Activated CD8-positive, alpha-beta T cell treated with anti-CD3 and anti-CD28 coated beads for 36 hours (primary cell): Measurements from ENCODE around the gene MALAT1. TPM values are rescaled to one million over a fixed set of nuclear protein-coding genes. Genes with fewer than 3 reads are reported as not detected.

Experiments
- ATAC-seq: fragments of 200-7000 bp; cut with Tn5 transposase; one replicate; pipeline ENCODE4 v1.10.0; 2021; ENCODE audit warnings: mild to moderate bottlenecking, moderate library complexity
- CTCF ChIA-PET: fragments of 350-600 bp; sonication (Branson Sonifier 250); formaldehyde crosslinking; loops from one replicate; lab custom pipeline; 2021; ENCODE audit warnings: antibody characterized with exemption; lab: Charles Lee
- POLR2A ChIA-PET: fragments of 350-600 bp; sonication (Branson Sonifier 250); formaldehyde crosslinking; loops from one replicate; lab custom pipeline; 2021; ENCODE audit warnings: antibody characterized with exemption; lab: Charles Lee
- DNase-seq: peaks from one replicate; pipeline ENCODE4 v3.0.0-alpha.2; 2020
- H3K27ac Mint-ChIP-seq: one replicate; pipeline ENCODE4 v1.8.0; 2021; ENCODE audit warnings: mild to moderate bottlenecking, mixed read lengths
- H3K27me3 Mint-ChIP-seq: one replicate; pipeline ENCODE4 v1.8.0; 2021; ENCODE audit warnings: mixed read lengths
- H3K36me3 Mint-ChIP-seq: one replicate; pipeline ENCODE4 v1.8.0; 2021; ENCODE audit warnings: low read depth, mixed read lengths
- H3K4me1 Mint-ChIP-seq: one replicate; pipeline ENCODE4 v1.8.0; 2021; ENCODE audit warnings: low read depth, mixed read lengths
- H3K4me3 Mint-ChIP-seq: one replicate; pipeline ENCODE4 v1.8.0; 2021; ENCODE audit warnings: mild to moderate bottlenecking, moderate library complexity, mixed read lengths
- H3K9me3 Mint-ChIP-seq: one replicate; pipeline ENCODE4 v1.8.0; 2021; ENCODE audit warnings: mixed read lengths
- intact Hi-C: fragments of 100-400 bp; cut with micrococcal nuclease; formaldehyde crosslinking; loops from one replicate; pipeline ENCODE4 v1.10.0; 2022
- total RNA-seq, 2 experiments: library from RNA; stranded (reverse); gene quantifications; one replicate each; pipeline ENCODE4 v1.2.3, GENCODE V29; 2021
- TF ChIP-seq, protein P1 (sequence below): fragments of 200-600 bp; IDR thresholded peaks from one replicate; pipeline ENCODE4 v1.8.0; 2022; ENCODE audit warnings: antibody characterized with exemption, mild to moderate bottlenecking

Gene MALAT1
- total RNA-seq, 2 experiments from 2014 or later = 3,856 to 3,869 TPM

DNA sequence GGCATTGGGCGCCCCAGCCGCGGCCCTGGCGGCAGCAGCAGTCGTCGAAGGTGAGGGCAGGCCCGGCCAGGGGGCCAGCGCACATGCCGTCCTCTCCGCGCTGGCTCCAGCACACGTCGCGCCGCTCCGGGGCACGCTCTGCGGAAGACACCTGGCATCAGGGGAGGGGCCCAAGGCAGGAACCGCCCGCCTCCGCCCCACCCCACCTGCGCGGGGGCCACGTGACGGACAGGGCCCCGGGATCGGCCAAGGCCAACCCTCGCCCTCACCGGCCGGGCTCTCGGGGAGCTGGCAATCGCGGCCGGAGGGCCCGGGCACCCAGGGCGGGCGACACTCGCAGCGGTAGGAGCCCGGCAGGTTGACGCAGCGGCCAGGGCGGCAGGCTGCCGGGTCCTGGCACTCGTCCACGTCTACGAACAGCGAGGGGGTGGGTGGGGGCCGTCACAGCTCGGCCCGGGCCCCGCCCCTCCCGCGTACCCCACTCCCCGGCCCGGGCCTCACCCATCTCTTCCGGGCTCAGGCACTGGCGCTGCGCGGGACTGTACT lies 41.0 kb downstream of the MALAT1 start:
- Mint-ChIP-seq H3K27me3 (no peaks in the 10 kb centered on the region), H3K4me3 (peak overlapping the region; percentile 76), H3K27ac (peak overlapping the region; percentile 86), H3K4me1 (peaks cover 17% of the 10 kb centered on the region), H3K36me3 (peaks cover 4% of the 10 kb centered on the region), H3K9me3 (no peaks in the 10 kb centered on the region)
- POLR2A ChIA-PET = interaction anchor here (0.6 to 4.4 kb wide), 20 partner anchors 9 to 155 kb away, joined by 3 to 26 read pairs (median 6); partner anchors contain the start of genes EHBP1L1, FAM89B, KCNK7 and MALAT1
- ATAC-seq (peak; percentile 70), DNase-seq (no peak)
- TF ChIP-seq, protein P1, sequence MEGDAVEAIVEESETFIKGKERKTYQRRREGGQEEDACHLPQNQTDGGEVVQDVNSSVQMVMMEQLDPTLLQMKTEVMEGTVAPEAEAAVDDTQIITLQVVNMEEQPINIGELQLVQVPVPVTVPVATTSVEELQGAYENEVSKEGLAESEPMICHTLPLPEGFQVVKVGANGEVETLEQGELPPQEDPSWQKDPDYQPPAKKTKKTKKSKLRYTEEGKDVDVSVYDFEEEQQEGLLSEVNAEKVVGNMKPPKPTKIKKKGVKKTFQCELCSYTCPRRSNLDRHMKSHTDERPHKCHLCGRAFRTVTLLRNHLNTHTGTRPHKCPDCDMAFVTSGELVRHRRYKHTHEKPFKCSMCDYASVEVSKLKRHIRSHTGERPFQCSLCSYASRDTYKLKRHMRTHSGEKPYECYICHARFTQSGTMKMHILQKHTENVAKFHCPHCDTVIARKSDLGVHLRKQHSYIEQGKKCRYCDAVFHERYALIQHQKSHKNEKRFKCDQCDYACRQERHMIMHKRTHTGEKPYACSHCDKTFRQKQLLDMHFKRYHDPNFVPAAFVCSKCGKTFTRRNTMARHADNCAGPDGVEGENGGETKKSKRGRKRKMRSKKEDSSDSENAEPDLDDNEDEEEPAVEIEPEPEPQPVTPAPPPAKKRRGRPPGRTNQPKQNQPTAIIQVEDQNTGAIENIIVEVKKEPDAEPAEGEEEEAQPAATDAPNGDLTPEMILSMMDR = peak; percentile 54
- CTCF ChIA-PET = interaction anchor here (0.6 to 3.4 kb wide), 29 partner anchors 9 to 206 kb away, joined by 3 to 59 read pairs (median 6); partner anchors contain the start of genes DPF2, EHBP1L1, FAM89B and KAT5
- intact Hi-C loops = loop anchor here (5.0 kb wide), 1 partner anchor 37 kb away; the partner anchor contains the start of gene EHBP1L1

DNA sequence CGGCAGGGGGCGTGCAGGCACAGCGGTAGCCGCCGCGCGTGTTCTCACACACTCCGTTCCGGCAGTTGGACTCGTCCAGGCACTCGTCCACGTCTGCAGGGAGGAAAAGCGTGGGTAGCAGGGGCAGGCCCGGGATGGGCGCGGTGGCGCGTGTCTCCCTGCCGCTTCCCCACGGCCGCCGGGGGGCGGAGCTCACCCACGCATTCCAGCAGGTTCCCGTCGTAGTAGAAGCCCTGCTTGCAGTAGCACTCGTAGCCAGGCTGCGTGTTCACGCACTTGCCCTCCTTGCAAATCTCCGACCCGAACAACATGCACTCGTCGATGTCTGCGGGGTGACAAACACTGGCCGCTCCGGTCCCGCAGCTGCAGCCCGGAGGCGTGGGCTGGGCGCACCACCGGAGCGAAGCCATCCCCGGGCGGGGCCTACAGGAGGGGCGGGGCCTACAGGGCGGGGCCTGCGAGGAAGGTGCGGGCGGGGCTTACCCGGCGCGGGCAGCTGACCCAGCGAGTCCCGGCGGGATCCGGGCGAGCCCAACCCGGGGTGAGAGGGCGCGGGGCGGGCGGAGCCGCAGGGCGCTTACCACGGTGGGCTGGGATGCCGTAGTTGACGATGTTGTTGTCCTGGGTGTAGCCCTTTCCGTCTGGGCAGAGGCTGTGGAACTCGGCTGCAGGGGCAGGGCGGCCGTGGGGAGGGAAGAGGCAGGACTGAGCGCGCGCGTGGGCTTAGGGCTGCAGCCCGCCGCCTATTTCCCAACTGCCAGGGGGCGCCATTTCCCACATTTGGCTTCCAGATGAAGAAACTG lies 41.6 kb downstream of the MALAT1 start:
- Mint-ChIP-seq H3K4me1 (peaks cover 22% of the 10 kb centered on the region), H3K27ac (peak overlapping the region; percentile 86), H3K4me3 (peak overlapping the region; percentile 76), H3K27me3 (no peaks in the 10 kb centered on the region), H3K36me3 (peaks cover 4% of the 10 kb centered on the region), H3K9me3 (no peaks in the 10 kb centered on the region)
- intact Hi-C loops = loop anchor here (5.0 kb wide), 1 partner anchor 37 kb away; the partner anchor contains the start of gene EHBP1L1
- TF ChIP-seq, protein P1 = peak; percentile 75
- ATAC-seq (peak; percentile 93), DNase-seq (peak; percentile 92)
- ChIA-PET CTCF (interaction anchor here (0.6 to 3.4 kb wide), 35 partner anchors 9 to 207 kb away, joined by 3 to 59 read pairs (median 4); partner anchors contain the start of genes DPF2, EHBP1L1, FAM89B and KAT5), POLR2A (interaction anchor here (0.6 to 4.4 kb wide), 23 partner anchors 10 to 155 kb away, joined by 3 to 26 read pairs (median 4); partner anchors contain the start of genes EHBP1L1, FAM89B, MALAT1 and NEAT1)

DNA sequence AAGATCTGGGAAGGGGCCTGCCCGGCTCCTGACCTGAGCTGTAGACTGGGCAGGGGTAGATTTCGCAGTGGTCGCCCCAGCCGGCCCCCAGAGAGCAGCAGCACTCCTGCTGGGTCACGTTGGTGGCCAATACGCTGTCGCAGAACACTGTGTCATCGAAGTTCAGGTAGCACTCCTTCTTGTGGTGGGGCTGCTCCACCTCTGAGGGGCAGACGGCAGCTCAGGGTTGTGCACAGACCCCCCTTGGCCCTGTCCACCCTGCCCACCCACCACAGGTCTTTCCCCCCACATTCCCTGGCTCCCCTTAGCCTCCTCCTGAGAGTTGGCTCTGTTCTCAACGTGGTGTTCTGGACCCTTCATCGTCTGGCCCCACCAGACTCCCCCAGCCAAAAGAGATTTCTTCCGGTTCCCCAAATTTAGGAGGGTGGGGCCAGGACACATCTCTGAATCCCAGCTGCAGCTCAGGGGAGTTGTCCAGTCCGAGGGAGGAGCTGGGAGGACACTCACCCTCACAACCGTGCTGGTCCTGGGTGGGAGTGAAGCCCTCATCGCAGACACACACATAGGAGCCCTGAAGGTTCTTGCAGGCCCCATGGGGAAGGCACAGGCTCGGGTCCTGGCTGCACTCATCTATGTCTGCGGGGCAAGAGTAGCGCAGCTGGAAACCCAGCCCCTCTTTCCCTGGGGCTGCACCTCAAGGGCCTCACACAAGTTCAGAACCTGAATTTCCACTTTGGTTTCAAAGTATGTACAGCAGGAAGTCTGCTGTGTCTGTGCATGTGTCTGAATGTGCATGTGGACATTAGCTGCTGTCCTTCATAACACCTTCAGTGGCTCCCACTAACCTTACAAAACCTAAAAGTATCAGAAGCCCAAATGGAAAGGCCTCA lies 42.5 kb downstream of the MALAT1 start:
- CTCF ChIA-PET = interaction anchor here (0.7 to 3.4 kb wide), 26 partner anchors 8 to 208 kb away, joined by 3 to 59 read pairs (median 6); partner anchors contain the start of genes DPF2, EHBP1L1, FAM89B and MAP3K11
- no peaks in the 10 kb centered on the region for H3K9me3 Mint-ChIP-seq
- intact Hi-C loops = loop anchor here (5.0 kb wide), 1 partner anchor 36 kb away; the partner anchor contains the start of gene EHBP1L1

More for the DNA sequence above, 42.5 kb downstream of the MALAT1 start:
- no peaks in the 10 kb centered on the region for H3K27me3 Mint-ChIP-seq
- H3K36me3 Mint-ChIP-seq = peaks cover 4% of the 10 kb centered on the region
- H3K27ac Mint-ChIP-seq = peak overlapping the region; percentile 86
- H3K4me3 Mint-ChIP-seq = peak overlapping the region; percentile 76
- POLR2A ChIA-PET = interaction anchor here (0.7 to 4.4 kb wide), 21 partner anchors 10 to 120 kb away, joined by 3 to 26 read pairs (median 6); partner anchors contain the start of genes EHBP1L1, FAM89B, MALAT1 and NEAT1
- peaks cover 29% of the 10 kb centered on the region for H3K4me1 Mint-ChIP-seq
- TF ChIP-seq, protein P1 = no peak
- ATAC-seq (no peak), DNase-seq (no peak)
